Activated T-helper 9 cell treated with anti-CD3 and anti-CD28 coated beads, Interleukin-2, amount 50 U/mL, for 16 hours (primary cell): ENCODE results near the gene RPL35A.
"Not testable (repeated sequence)": the region's sequence is repeated elsewhere in the genome, so short reads cannot be mapped to it uniquely, and the experiment has no call there.

Experiments used
- DNase-seq: peaks from one replicate; pipeline ENCODE4 v3.0.0-alpha.2; 2020; ENCODE audit warnings: low read depth

Gene RPL35A

GRCh38 chr3:197952440-197952839 is 2.5 kb downstream of the RPL35A start:
- DNase-seq, result no peak

- DNase-seq, result no peak
Measured at GRCh38 chr3:197953325-197953724, 3.3 kb downstream of the RPL35A start.

GRCh38 chr3:197953881-197954280 is 3.9 kb downstream of the RPL35A start:
- DNase-seq, result no peak

DNA sequence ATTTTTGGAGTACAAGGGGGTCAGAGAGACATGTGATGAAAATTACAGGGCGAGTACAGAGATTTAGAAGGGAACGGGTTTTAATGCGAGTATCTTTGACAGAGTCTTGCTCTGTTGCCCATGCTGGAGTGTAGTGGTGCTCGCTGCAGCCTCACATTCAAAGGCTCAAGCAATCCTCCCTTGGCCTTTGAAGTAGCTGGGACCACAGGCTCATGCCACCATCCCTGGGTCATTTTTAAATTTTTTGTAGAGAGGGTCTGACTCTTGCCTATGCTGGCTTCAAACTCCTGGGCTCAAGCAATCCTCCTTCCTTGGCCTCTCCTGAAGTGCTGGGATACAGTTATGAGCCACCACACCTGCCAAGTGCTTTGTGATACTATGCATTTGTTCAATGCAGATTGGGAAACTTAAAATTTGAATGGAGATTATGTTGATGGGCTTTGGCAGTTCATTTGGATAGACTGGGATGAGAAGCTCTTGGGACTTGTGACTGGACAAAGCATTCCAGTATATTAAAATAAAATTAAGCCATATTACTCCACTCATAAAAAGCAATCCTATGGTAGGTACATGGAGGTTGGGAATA is 6.0 kb downstream of the RPL35A start:
- no peak for DNase-seq

DNA sequence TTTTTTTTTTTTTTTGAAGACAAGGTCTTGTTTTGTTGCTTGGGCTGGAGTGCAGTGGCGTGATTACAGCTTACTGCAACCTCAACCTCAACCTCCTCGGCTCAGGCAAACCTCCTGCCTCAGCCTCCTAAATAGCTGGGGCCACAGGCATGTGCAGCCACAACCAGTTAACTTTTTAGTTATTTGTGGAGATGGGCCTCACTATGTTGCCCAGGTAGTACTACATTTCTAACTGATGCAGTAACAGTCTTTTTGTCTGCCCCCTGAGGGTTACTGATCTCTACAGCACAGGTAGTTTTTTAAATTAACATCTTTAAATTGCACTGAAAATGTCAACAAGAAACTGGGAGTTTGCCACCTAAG is 6.6 kb downstream of the RPL35A start:
- no peak for DNase-seq

- no peak for DNase-seq
Measured at GRCh38 chr3:197957790-197958133, 7.8 kb downstream of the RPL35A start.

GRCh38 chr3:197958346-197958745 is 8.4 kb downstream of the RPL35A start:
- no peak for DNase-seq

DNA sequence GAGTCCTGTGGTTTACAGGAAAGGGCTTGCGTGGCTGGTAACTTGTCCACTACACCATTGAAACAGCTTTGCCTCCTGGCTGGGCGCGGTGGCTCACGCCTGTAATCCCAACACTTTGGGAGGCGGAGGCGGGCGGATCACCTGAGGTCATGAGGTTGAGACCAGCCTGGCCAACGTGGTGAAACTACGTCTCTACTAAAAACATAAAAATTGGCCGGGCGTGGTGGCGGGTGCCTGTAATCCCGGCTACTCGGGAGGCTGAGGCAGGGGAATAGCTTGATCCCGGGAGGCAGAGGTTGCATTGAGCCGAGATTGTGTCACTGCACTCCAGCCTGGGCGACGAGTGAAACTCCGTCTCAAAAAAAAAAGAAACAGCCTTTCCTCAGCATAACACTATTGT is 8.9 kb downstream of the RPL35A start:
- DNase-seq, result not testable (repeated sequence)

DNA sequence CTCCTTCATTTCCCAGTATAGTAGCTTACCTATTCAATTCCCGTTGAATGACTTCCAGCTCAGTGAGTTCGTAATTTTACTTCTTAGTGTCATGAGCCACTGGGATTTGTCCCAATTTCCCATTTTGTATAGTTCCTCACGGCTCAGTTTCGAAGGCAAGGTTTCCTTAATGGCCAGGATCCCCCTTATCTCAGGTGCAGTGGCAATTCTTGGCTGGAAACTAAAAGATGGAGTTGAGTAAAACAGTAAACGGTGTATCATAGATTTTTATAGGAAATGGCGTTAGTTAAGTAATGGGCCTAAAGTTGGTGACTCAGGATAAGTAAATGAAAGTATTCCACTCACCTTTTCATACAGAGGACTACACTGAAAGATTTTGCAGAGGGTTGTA is 9.5 kb downstream of the RPL35A start:
- no peak for DNase-seq

DNA sequence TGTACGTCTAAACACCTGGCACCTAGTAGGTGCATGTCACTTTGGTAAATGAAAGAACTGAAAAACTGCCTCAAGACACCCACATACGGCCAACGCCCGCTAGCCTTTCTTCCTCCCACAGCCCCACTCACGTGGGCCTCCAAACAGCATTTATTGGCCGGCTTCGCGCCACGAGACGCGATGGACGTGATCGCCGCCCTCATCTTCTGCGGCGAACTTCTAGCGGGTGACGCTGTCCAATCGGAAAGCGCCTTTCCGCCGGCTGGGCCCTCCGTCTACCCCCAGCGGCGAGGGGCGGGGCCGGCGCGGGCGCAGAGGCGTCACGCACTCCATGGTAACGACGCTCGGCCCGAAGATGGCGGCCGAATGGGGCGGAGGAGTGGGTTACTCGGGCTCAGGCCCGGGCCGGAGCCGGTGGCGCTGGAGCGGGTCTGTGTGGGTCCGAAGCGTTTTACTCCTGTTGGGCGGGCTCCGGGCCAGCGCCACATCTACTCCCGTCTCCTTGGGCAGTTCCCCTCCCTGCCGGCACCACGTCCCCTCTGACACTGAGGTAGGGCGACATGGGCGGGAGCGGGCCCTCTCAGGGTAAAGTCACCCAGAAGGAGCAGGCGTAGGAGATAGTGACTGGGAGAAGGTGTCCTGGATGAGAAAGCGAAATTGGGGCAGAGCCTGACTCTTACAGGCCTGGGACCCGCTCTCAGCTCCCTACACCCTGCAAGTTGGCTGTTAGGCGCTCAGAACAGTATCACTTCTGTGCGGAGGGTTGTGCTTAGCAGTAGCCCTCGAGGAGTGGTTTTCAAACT is 10.1 kb downstream of the RPL35A start, which contains the start of gene LMLN:
LMLN (plus strand) TSS at position 327 of the 803 bp plus-strand sequence; CDS start at position 356, 29 bp downstream.
- peak; percentile 93 for DNase-seq

- DNase-seq, result no peak
Measured at GRCh38 chr3:197960694-197961581, 10.9 kb downstream of the RPL35A start.

DNA sequence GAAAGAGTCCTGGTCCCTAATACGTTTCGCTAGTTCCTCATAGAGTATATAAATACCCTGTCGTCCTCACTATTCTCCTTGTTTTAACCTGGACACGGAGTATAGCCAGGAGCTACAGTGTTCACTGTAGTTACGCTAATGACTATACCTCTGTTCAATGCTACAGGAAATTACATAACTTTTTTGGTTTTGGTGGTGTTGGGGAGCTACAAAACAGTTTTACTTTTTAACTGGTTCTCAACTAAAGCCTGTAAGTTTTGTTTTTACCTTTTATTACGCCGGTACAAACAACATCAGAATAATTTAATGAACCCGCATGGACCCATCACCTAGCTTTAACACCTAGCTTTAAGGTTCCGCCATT is 11.6 kb downstream of the RPL35A start:
- no peak for DNase-seq

DNA sequence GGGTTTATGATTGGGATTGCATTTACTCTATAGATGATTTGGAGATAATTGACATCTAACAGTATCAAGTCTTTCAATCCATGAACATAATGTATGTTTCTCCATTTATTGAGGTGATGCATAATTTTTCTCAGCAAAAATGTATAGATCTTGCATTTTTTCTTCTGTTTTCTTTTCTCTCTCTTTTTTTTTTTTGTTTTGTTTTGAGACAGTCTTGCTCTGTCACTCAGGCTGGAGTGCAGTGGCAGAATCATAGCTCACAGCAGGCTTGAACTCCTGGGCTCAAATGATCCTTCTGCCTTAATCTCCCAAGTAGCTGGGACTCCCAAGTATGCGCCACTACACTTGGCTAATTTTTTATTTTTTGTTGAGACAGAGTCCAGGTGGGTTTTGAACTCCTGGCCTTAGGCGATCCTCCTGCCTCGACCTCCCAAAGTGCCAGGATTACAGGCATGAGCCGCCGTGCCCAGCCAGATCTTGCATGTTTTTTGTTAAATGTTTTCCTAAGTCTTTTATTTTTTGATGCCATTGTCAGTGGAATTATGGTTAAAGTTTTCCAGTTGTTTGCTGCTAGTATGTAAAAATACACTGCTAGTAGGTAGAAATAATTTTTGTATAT is 13.1 kb downstream of the RPL35A start:
- DNase-seq, result no peak

- not testable (repeated sequence) for DNase-seq
Measured at GRCh38 chr3:197967337-197967989, 17.5 kb downstream of the RPL35A start.

- DNase-seq, result no peak
Measured at GRCh38 chr3:197970588-197970987, 20.6 kb downstream of the RPL35A start.

GRCh38 chr3:197974016-197974415 is 24.0 kb downstream of the RPL35A start:
- DNase-seq, result no peak

- no peak for DNase-seq
Measured at GRCh38 chr3:197975311-197975710, 25.3 kb downstream of the RPL35A start.

GRCh38 chr3:197983076-197983475 is 33.1 kb downstream of the RPL35A start:
- no peak for DNase-seq

GRCh38 chr3:197989651-197990050 is 39.7 kb downstream of the RPL35A start:
- DNase-seq, result no peak

DNA sequence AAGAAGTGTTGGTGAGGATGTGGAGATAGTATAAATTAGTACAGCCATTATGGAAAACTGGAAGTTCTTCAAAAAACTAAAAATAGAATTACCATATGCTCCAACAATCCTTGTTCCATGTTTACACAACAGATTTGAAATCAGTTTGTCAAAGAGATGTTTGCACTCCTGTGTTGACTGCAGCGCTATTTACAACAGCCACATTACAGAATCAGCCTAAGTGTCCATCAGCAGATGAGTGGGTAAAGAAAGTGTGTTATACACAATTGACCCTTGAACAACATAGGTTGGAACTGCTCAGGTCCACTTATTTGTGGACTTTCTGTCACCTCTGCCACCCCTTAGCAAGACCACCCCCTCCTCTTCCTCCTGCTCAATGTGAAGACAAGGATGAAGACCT is 44.7 kb downstream of the RPL35A start:
- no peak for DNase-seq

- no peak for DNase-seq
Measured at GRCh38 chr3:197996855-197997254, 46.9 kb downstream of the RPL35A start.

GRCh38 chr3:197997936-197998335 is 47.9 kb downstream of the RPL35A start:
- DNase-seq, result no peak
